K562 (cell line): ENCODE results near the gene C6orf89. TPM values are rescaled to one million over a fixed set of nuclear protein-coding genes. Genes with fewer than 3 reads are reported as not detected.
A peak's percentile ranks its signal among the peaks of the same experiment; 100 is the strongest.

Source experiments
- CBX2 ChIP-seq: fragments of 200-600 bp; sonication (generic); IDR thresholded peaks from one replicate; pipeline ENCODE4 v1.6.1; 2012; ENCODE audit warnings: mild to moderate bottlenecking, low read length, inconsistent platforms; ENCODE audit not compliant: insufficient read depth, poor library complexity, severe bottlenecking
- ESRRA ChIP-seq: fragments of 450-650 bp; IDR thresholded peaks from 2 replicates; pipeline ENCODE4 v1.6.1; 2014; ENCODE audit warnings: low read depth, mild to moderate bottlenecking, moderate library complexity, borderline replicate concordance
- FOS ChIP-seq: IDR thresholded peaks from 3 replicates; pipeline ENCODE4 v1.6.1; 2011; ENCODE audit not compliant: insufficient read length; ENCODE audit errors: extremely low read depth
- FOXA1 ChIP-seq: fragments of 450-650 bp; IDR thresholded peaks from 2 replicates; pipeline ENCODE4 v1.6.1; 2016; ENCODE audit warnings: mild to moderate bottlenecking, borderline replicate concordance
- HDAC3 ChIP-seq: fragments of 450-650 bp; IDR thresholded peaks from 2 replicates; pipeline ENCODE4 v1.6.1; 2018; ENCODE audit warnings: borderline replicate concordance, mild to moderate bottlenecking, moderate library complexity; ENCODE audit not compliant: partially characterized antibody
- HMG20A ChIP-seq: fragments of 450-650 bp; formaldehyde crosslinking; conservative IDR thresholded peaks from 2 replicates; pipeline ENCODE4 v1.4.0; 2020; ENCODE audit warnings: mild to moderate bottlenecking, mixed read lengths
- HNRNPK ChIP-seq: fragments of 200-400 bp; formaldehyde crosslinking; IDR thresholded peaks from one replicate; pipeline ENCODE4 v1.6.1; 2018; ENCODE audit warnings: mild to moderate bottlenecking, low read depth, low read length; ENCODE audit not compliant: poor library complexity, severe bottlenecking
- KLF16 ChIP-seq: IDR thresholded peaks from 2 replicates; pipeline ENCODE4 v1.6.1; 2016; ENCODE audit warnings: antibody characterized with exemption
- LCOR ChIP-seq: sonication (generic); formaldehyde crosslinking; IDR thresholded peaks from 2 replicates; pipeline ENCODE4 v1.8.0; 2022; ENCODE audit warnings: mild to moderate bottlenecking, missing genetic modification reagents
- MEIS2 ChIP-seq: fragments of 450-650 bp; IDR thresholded peaks from 2 replicates; pipeline ENCODE4 v1.6.1; 2014; ENCODE audit warnings: mild to moderate bottlenecking; ENCODE audit not compliant: partially characterized antibody
- PREB ChIP-seq: sonication (generic); formaldehyde crosslinking; IDR thresholded peaks from 2 replicates; pipeline ENCODE4 v1.8.1; 2023; ENCODE audit warnings: mild to moderate bottlenecking, missing genetic modification reagents
- RB1 ChIP-seq: fragments of 450-650 bp; IDR thresholded peaks from 2 replicates; pipeline ENCODE4 v1.6.1; 2017; ENCODE audit warnings: low read depth, mild to moderate bottlenecking
- SNRNP70 ChIP-seq: fragments of 200-400 bp; formaldehyde crosslinking; optimal IDR thresholded peaks from 2 replicates; pipeline ENCODE3; 2017; ENCODE audit warnings: low read depth, low read length
- SRF ChIP-seq, 2 experiments: fragments of 250-450, 450-650 bp in 1 of 2; sonication (Bioruptor Pico) in 1 of 2; sonication (generic) in 1 of 2; formaldehyde crosslinking; IDR thresholded peaks; 2 replicates each; pipeline versions ENCODE4 v1.5.0 to v1.5.1; 2020 to 2022; ENCODE audit warnings: mild to moderate bottlenecking in 1 of 2, missing genetic modification reagents in 1 of 2
- TAF7 ChIP-seq: fragments of 450-650 bp; IDR thresholded peaks from 2 replicates; pipeline ENCODE4 v1.6.1; 2016; ENCODE audit warnings: missing genetic modification characterization, missing compliant biosample characterization
- ZNF507 ChIP-seq: conservative IDR thresholded peaks from 2 replicates; pipeline ENCODE4 v1.6.1; 2017; ENCODE audit warnings: missing genetic modification characterization, missing compliant biosample characterization
- ZSCAN29 ChIP-seq: fragments of 450-650 bp; IDR thresholded peaks from 2 replicates; pipeline ENCODE4 v1.6.1; 2017
- polyA plus RNA-seq, 8 experiments: library from polyadenylated mRNA; depleted of rRNA in 4 of 8; stranded (reverse) in 5 of 8; unstranded in 3 of 8; fragments of >200 nt; fragmentation: Nextera tagmentation in 2 of 8; fragmentation: Illumina TruSeq in 1 of 8; extraction: Ambion mirVana in 2 of 8; extraction: Trizol in 1 of 8; gene quantifications; 2 replicates each; pipeline versions ENCODE4 v1.2.1 to v1.2.3, GENCODE V29; 2011 to 2014; ENCODE audit warnings: inconsistent platforms in 1 of 8, missing spikeins in 1 of 8
- total RNA-seq, 7 experiments: library from RNA; depleted of rRNA in 6 of 7; stranded (reverse); fragments of >200 nt in 6 of 7; fragmentation: Illumina TruSeq in 2 of 7; extraction: Trizol in 2 of 7; gene quantifications; 2 replicates each; pipeline versions ENCODE4 v1.2.1 to v1.2.3, GENCODE V29; 2011 to 2021; ENCODE audit warnings: low replicate concordance in 1 of 7
- TF ChIP-seq, protein P1 (sequence below): sonication (generic); formaldehyde crosslinking; IDR thresholded peaks from 2 replicates; pipeline ENCODE4 v1.8.0; 2022; ENCODE audit warnings: mild to moderate bottlenecking, missing genetic modification reagents

C6orf89 gene
- total and polyA plus RNA-seq, 9 of the 15 experiments (the other 6 are each of a cell fraction or from before 2014, with no cell fraction given): 35.2 to 111 (median 58.5) TPM

DNA sequence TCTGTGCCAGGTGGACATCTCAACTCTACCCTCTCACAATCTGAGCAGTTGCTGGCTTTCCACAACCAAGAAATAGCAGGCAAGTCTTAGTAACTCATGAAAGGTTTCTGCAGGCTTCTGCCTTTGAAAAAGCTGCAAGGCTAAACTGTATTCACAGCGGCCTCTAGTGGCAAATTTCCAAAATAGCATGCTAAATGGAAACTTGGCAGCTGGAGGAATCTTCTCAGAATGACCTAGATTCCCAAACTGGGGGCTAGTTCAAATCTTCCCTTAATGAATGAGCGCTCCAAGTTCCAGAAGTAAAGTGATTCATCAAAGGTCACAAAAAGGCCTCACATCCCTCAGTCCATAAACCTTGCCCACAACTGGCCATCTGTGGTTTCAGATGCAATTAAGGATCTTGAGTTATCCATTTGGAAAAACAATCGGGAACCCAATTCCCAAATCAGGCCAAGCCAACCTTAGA lies 34.6 kb upstream of the C6orf89 start (continued):
- no peak for TF ChIP-seq TAF7
- TF ChIP-seq ZSCAN29: no peak
- no peak for TF ChIP-seq PREB
- no peak for TF ChIP-seq FOS
- peak; percentile 53 for TF ChIP-seq KLF16
- no peak for TF ChIP-seq HMG20A (CRISPR knock-in tag)
- TF ChIP-seq SNRNP70: no peak
- TF ChIP-seq ZNF507: no peak
- no peak for TF ChIP-seq ESRRA
- 0 out of 4 replicates have a peak, but pooled peaks of 1 of the 2 experiments have one; percentile 23 for TF ChIP-seq SRF (CRISPR knock-in tag; IDR thresholded peaks at IDR 0.05)
- TF ChIP-seq MEIS2: no peak
- TF ChIP-seq CBX2: no peak
- peak; percentile 18; the same call in 1 of the 2 replicates for TF ChIP-seq RB1
- no peak for TF ChIP-seq HNRNPK
- no peak for TF ChIP-seq FOXA1
- TF ChIP-seq, protein P1, sequence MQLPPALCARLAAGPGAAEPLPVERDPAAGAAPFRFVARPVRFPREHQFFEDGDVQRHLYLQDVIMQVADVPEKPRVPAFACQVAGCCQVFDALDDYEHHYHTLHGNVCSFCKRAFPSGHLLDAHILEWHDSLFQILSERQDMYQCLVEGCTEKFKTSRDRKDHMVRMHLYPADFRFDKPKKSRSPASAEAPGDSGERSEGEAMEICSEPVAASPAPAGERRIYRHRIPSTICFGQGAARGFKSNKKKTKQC (CRISPR knock-in tag): no peak
- 0 out of 2 replicates have a peak, but pooled peaks have one; percentile 52 for TF ChIP-seq LCOR (CRISPR knock-in tag)
- no peak for TF ChIP-seq HDAC3
- TF ChIP-seq, all 486 proteins: peak for 26
